CD8-positive, alpha-beta memory T cell (primary cell): ENCODE measurements around the gene ZNF500. TPM values are rescaled to one million over a fixed set of nuclear protein-coding genes. Genes with fewer than 3 reads are reported as not detected.
"Not testable (repeated sequence)": the region's sequence is repeated elsewhere in the genome, so short reads cannot be mapped to it uniquely, and the experiment has no call there.

Experiments
- CTCF ChIA-PET: fragments of 350-600 bp; sonication (Branson Sonifier 250); formaldehyde crosslinking; loops from one replicate; lab custom pipeline; 2021; ENCODE audit warnings: antibody characterized with exemption; lab: Charles Lee
- POLR2A ChIA-PET: fragments of 350-600 bp; sonication (Branson Sonifier 250); formaldehyde crosslinking; loops from one replicate; lab custom pipeline; 2021; ENCODE audit warnings: antibody characterized with exemption; lab: Charles Lee
- DNase-seq, 5 donors: peaks; one replicate each; pipeline versions ENCODE4 v3.0.0 to v3.0.0-alpha.2; 2020 to 2022; ENCODE audit warnings: mixed read lengths in 1 of 5
- H3K27ac ChIP-seq: one replicate; pipeline ENCODE4 v1.7.0; 2013; ENCODE audit warnings: low read depth, mild to moderate bottlenecking, low read length, moderate library complexity
- H3K27me3 ChIP-seq: 2 replicates; pipeline ENCODE4 v1.7.0; 2013; ENCODE audit warnings: low read length, mild to moderate bottlenecking; ENCODE audit not compliant: insufficient read depth, poor library complexity, severe bottlenecking
- H3K36me3 ChIP-seq: 2 replicates; pipeline ENCODE4 v1.7.0; 2013; ENCODE audit warnings: mild to moderate bottlenecking, low read length, moderate library complexity; ENCODE audit not compliant: insufficient read depth
- H3K4me1 ChIP-seq: 2 replicates; pipeline ENCODE4 v1.7.0; 2013; ENCODE audit warnings: mild to moderate bottlenecking, low read length, moderate library complexity; ENCODE audit not compliant: insufficient read depth
- H3K4me3 ChIP-seq: 2 replicates; pipeline ENCODE4 v1.7.0; 2013; ENCODE audit warnings: mild to moderate bottlenecking, low read length
- H3K9me3 ChIP-seq: 2 replicates; pipeline ENCODE4 v1.7.0; 2013; ENCODE audit warnings: mild to moderate bottlenecking, low read length
- H3K27ac Mint-ChIP-seq, 8 donors: one replicate each; pipeline ENCODE4 v1.8.0; 2020 to 2021; ENCODE audit warnings: mixed read lengths in 8 of 8, mild to moderate bottlenecking in 6 of 8, inconsistent platforms in 3 of 8, moderate library complexity in 3 of 8
- H3K27me3 Mint-ChIP-seq, 2 donors: one replicate each; pipeline ENCODE4 v1.8.0; 2020 to 2021; ENCODE audit warnings: mixed read lengths in 2 of 2, mild to moderate bottlenecking in 1 of 2, moderate library complexity in 1 of 2
- H3K36me3 Mint-ChIP-seq, 3 donors: one replicate each; pipeline ENCODE4 v1.8.0; 2020 to 2021; ENCODE audit warnings: mixed read lengths in 3 of 3, inconsistent platforms in 1 of 3, mild to moderate bottlenecking in 1 of 3
- H3K4me1 Mint-ChIP-seq, 3 donors: one replicate each; pipeline ENCODE4 v1.8.0; 2020 to 2021; ENCODE audit warnings: mixed read lengths in 3 of 3, inconsistent platforms in 1 of 3, mild to moderate bottlenecking in 1 of 3
- H3K4me3 Mint-ChIP-seq, 7 donors: one replicate each; pipeline ENCODE4 v1.8.0; 2020 to 2021; ENCODE audit warnings: mixed read lengths in 7 of 7, mild to moderate bottlenecking in 6 of 7, moderate library complexity in 4 of 7, inconsistent platforms in 2 of 7
- H3K9me3 Mint-ChIP-seq, 5 donors: one replicate each; pipeline ENCODE4 v1.8.0; 2020 to 2022; ENCODE audit warnings: mixed read lengths in 5 of 5, mild to moderate bottlenecking in 3 of 5, moderate library complexity in 2 of 5, inconsistent platforms in 1 of 5
- polyA plus RNA-seq: library from polyadenylated mRNA; unstranded; fragments of 300-500 nt; fragmentation: Illumina TruSeq; gene quantifications from one replicate; pipeline ENCODE4 v1.2.3, GENCODE V29; 2021
- total RNA-seq, 2 experiments: library from RNA; stranded (reverse); gene quantifications; one replicate each; pipeline ENCODE4 v1.2.3, GENCODE V29; 2021

Gene ZNF500
- total and polyA plus RNA-seq, 3 experiments from 2014 or later: 12.7 to 15.2 (median 13.7) TPM

- no peak for DNase-seq
- no peaks in the 10 kb centered on the region for H3K4me1 ChIP-seq
- CTCF ChIA-PET: no interaction called here
- Mint-ChIP-seq H3K27ac (no peak overlapping the region), H3K27me3 (peaks cover 0 to under 1% of the 10 kb centered on the region in 2 donors), H3K9me3 (no peaks in the 10 kb centered on the region), H3K36me3 (no peaks in the 10 kb centered on the region), H3K4me1 (peaks cover 0 to 2% (median 0%) of the 10 kb centered on the region in 3 donors), H3K4me3 (no peak overlapping the region)
- no peaks in the 10 kb centered on the region for H3K36me3 ChIP-seq
- no peaks in the 10 kb centered on the region for H3K27me3 ChIP-seq
- no peak overlapping the region for H3K4me3 ChIP-seq
- H3K27ac ChIP-seq: no peak overlapping the region
- POLR2A ChIA-PET: no interaction called here
- no peaks in the 10 kb centered on the region for H3K9me3 ChIP-seq
Measured at GRCh38 chr16:4785758-4786433, 18.9 kb upstream of the ZNF500 start.

GRCh38 chr16:4784444-4784987 is 17.6 kb upstream of the ZNF500 start:
- H3K27ac Mint-ChIP-seq, H3K4me3 ChIP-seq, H3K27me3 Mint-ChIP-seq, DNase-seq, H3K4me1 Mint-ChIP-seq, H3K27ac ChIP-seq, H3K9me3 ChIP-seq, H3K9me3 Mint-ChIP-seq, H3K36me3 Mint-ChIP-seq, CTCF ChIA-PET, H3K4me1 ChIP-seq, POLR2A ChIA-PET, H3K36me3 ChIP-seq, H3K27me3 ChIP-seq: not testable (repeated sequence)
- H3K4me3 Mint-ChIP-seq: peak overlapping the region in 1 of 7 donors; percentile 41

GRCh38 chr16:4783951-4784336 is 17.0 kb upstream of the ZNF500 start:
- no peaks in the 10 kb centered on the region for H3K4me1 ChIP-seq
- H3K4me3 ChIP-seq: no peak overlapping the region
- ChIA-PET POLR2A (no interaction called here), CTCF (no interaction called here)
- Mint-ChIP-seq H3K27me3 (no peaks in the 10 kb centered on the region), H3K4me3 (no peak overlapping the region), H3K36me3 (no peaks in the 10 kb centered on the region), H3K9me3 (no peaks in the 10 kb centered on the region), H3K27ac (no peak overlapping the region), H3K4me1 (peaks cover 0 to 2% (median 0%) of the 10 kb centered on the region in 3 donors)
- H3K9me3 ChIP-seq: no peaks in the 10 kb centered on the region
- H3K27me3 ChIP-seq: no peaks in the 10 kb centered on the region
- DNase-seq: no peak
- H3K36me3 ChIP-seq: no peaks in the 10 kb centered on the region
- no peak overlapping the region for H3K27ac ChIP-seq

GRCh38 chr16:4783251-4783950 is 16.4 kb upstream of the ZNF500 start:
- Histone ChIP-seq H3K4me1 (no peaks in the 10 kb centered on the region), H3K9me3 (no peaks in the 10 kb centered on the region), H3K27me3 (no peaks in the 10 kb centered on the region), H3K36me3 (no peaks in the 10 kb centered on the region), H3K4me3 (no peak overlapping the region), H3K27ac (no peak overlapping the region)
- no peaks in the 10 kb centered on the region for H3K36me3 Mint-ChIP-seq
- no peaks in the 10 kb centered on the region for H3K27me3 Mint-ChIP-seq
- DNase-seq: no peak
- no peak overlapping the region for H3K4me3 Mint-ChIP-seq
- H3K4me1 Mint-ChIP-seq: no peaks in the 10 kb centered on the region
- no peaks in the 10 kb centered on the region for H3K9me3 Mint-ChIP-seq
- ChIA-PET POLR2A (no interaction called here), CTCF (no interaction called here)
- H3K27ac Mint-ChIP-seq: peak overlapping the region in 1 of 8 donors; percentile 13

GRCh38 chr16:4780235-4780634 is 13.3 kb upstream of the ZNF500 start:
- ChIA-PET POLR2A (no interaction called here), CTCF (no interaction called here)
- no peak overlapping the region for H3K27ac Mint-ChIP-seq
- no peaks in the 10 kb centered on the region for H3K9me3 Mint-ChIP-seq
- DNase-seq: no peak
- no peaks in the 10 kb centered on the region for H3K27me3 Mint-ChIP-seq
- no peaks in the 10 kb centered on the region for H3K9me3 ChIP-seq
- H3K36me3 ChIP-seq: no peaks in the 10 kb centered on the region
- H3K4me1 Mint-ChIP-seq: no peaks in the 10 kb centered on the region
- H3K4me3 ChIP-seq: no peak overlapping the region
- no peak overlapping the region for H3K4me3 Mint-ChIP-seq
- no peaks in the 10 kb centered on the region for H3K36me3 Mint-ChIP-seq
- H3K4me1 ChIP-seq: no peaks in the 10 kb centered on the region
- H3K27me3 ChIP-seq: no peaks in the 10 kb centered on the region
- no peak overlapping the region for H3K27ac ChIP-seq

- Mint-ChIP-seq H3K4me3 (no peak overlapping the region), H3K27ac (no peak overlapping the region), H3K4me1 (no peaks in the 10 kb centered on the region), H3K36me3 (no peaks in the 10 kb centered on the region), H3K27me3 (no peaks in the 10 kb centered on the region), H3K9me3 (no peaks in the 10 kb centered on the region)
- H3K27ac ChIP-seq: no peak overlapping the region
- no peaks in the 10 kb centered on the region for H3K9me3 ChIP-seq
- CTCF ChIA-PET: no interaction called here
- H3K4me3 ChIP-seq: no peak overlapping the region
- no peak for DNase-seq
- no peaks in the 10 kb centered on the region for H3K27me3 ChIP-seq
- H3K36me3 ChIP-seq: no peaks in the 10 kb centered on the region
- no peaks in the 10 kb centered on the region for H3K4me1 ChIP-seq
- POLR2A ChIA-PET: no interaction called here
Measured at GRCh38 chr16:4778050-4778392, 11.1 kb upstream of the ZNF500 start.

- H3K27ac ChIP-seq: no peak overlapping the region
- POLR2A ChIA-PET: no interaction called here
- CTCF ChIA-PET: no interaction called here
Measured at GRCh38 chr16:4777339-4778049, 10.5 kb upstream of the ZNF500 start.

GRCh38 chr16:4776141-4776705 is 9.3 kb upstream of the ZNF500 start:
- H3K4me3 ChIP-seq: no peak overlapping the region
- Mint-ChIP-seq H3K4me1 (no peaks in the 10 kb centered on the region), H3K4me3 (no peak overlapping the region), H3K36me3 (no peaks in the 10 kb centered on the region), H3K9me3 (no peaks in the 10 kb centered on the region), H3K27me3 (no peaks in the 10 kb centered on the region), H3K27ac (no peak overlapping the region)
- ChIA-PET POLR2A (no interaction called here), CTCF (interaction anchor here (0.7 kb wide), 1 partner anchor 139 kb away, joined by 3 read pairs; no protein-coding TSS in a partner anchor)
- no peaks in the 10 kb centered on the region for H3K27me3 ChIP-seq
- no peak for DNase-seq
- no peak overlapping the region for H3K27ac ChIP-seq
- no peaks in the 10 kb centered on the region for H3K4me1 ChIP-seq
- H3K9me3 ChIP-seq: no peaks in the 10 kb centered on the region
- H3K36me3 ChIP-seq: no peaks in the 10 kb centered on the region

More at GRCh38 chr16:4777339-4778049, 10.5 kb upstream of the ZNF500 start:
- Mint-ChIP-seq H3K4me3 (no peak overlapping the region), H3K36me3 (no peaks in the 10 kb centered on the region), H3K27ac (no peak overlapping the region), H3K9me3 (no peaks in the 10 kb centered on the region), H3K27me3 (no peaks in the 10 kb centered on the region), H3K4me1 (no peaks in the 10 kb centered on the region)
- Histone ChIP-seq H3K36me3 (no peaks in the 10 kb centered on the region), H3K27me3 (no peaks in the 10 kb centered on the region), H3K9me3 (no peaks in the 10 kb centered on the region), H3K4me1 (no peaks in the 10 kb centered on the region), H3K4me3 (no peak overlapping the region)
- DNase-seq: no peak
